ENCODE measurements around the gene SRC. TPM values are rescaled to one million over a fixed set of nuclear protein-coding genes. Genes with fewer than 3 reads are reported as not detected.

Gene SRC
- total RNA-seq, 1 experiment from 2014 or later, result 55.6 TPM

- peaks cover 8% of the 10 kb centered on the region; the same call in 1 of the 2 replicates for H3K27me3 ChIP-seq (ENCODE audit: low read length)
- intact Hi-C loops (cut with micrococcal nuclease), result no loop called here
- no peak overlapping the region for H3K27ac ChIP-seq (ENCODE audit: low read length)
- H3K4me1 ChIP-seq (ENCODE audit: insufficient read depth, low read length), result no peaks in the 10 kb centered on the region
- DNase-seq, result no peak
- no peaks in the 10 kb centered on the region for H3K79me2 ChIP-seq (ENCODE audit: low read length)
- H3K9me2 ChIP-seq (replicated peaks; ENCODE audit: low read length), result no peaks in the 10 kb centered on the region
- CTCF ChIA-PET, result no interaction called here
- H3K36me3 ChIP-seq (ENCODE audit: low read depth, low read length), result no peaks in the 10 kb centered on the region
- H3K4me2 ChIP-seq (ENCODE audit: low read length), result no peak overlapping the region
- H4K20me1 ChIP-seq (ENCODE audit: low read length), result no peaks in the 10 kb centered on the region
- H3K9ac ChIP-seq (ENCODE audit: low read length), result no peak overlapping the region
- BruUV-seq (replicated peaks), result no TSS peak
- no peak overlapping the region for H2AFZ ChIP-seq (ENCODE audit: low read length)
- H3F3A ChIP-seq (ENCODE audit: low read length, unreplicated experiment), result no peaks in the 10 kb centered on the region
- H3K4me3 ChIP-seq (ENCODE audit: low read length), result no peak overlapping the region
- POLR2A ChIA-PET (ENCODE audit: unreplicated experiment), result interaction anchor here (0.7 kb wide), 1 partner anchor 274 kb away, joined by 5 read pairs; no protein-coding TSS in a partner anchor
- TF ChIP-seq EZH2 (IDR thresholded peaks at IDR 0.05; ENCODE audit: low read length, unreplicated experiment), result no peak
- no peak for TF ChIP-seq CTCF (conservative IDR thresholded peaks at IDR 0.05; ENCODE audit: low read depth, low read length)
- no peak for TF ChIP-seq EZH2phosphoT487 (IDR thresholded peaks at IDR 0.05; ENCODE audit: borderline replicate concordance, low read length)
- H3K9me3 ChIP-seq (ENCODE audit: low read length), result no peaks in the 10 kb centered on the region
- ATAC-seq, result no peak
These were observed 70.3 kb downstream of the SRC start for GRCh38 chr20:37416100-37416847.

- BruUV-seq (replicated peaks), result no TSS peak
- no peak overlapping the region for H3K9ac ChIP-seq (ENCODE audit: low read length)
- ChIA-PET POLR2A (ENCODE audit: unreplicated experiment) (no interaction called here), CTCF (no interaction called here)
- H3K9me2 ChIP-seq (replicated peaks; ENCODE audit: low read length), result no peaks in the 10 kb centered on the region
- H3K36me3 ChIP-seq (ENCODE audit: low read depth, low read length), result no peaks in the 10 kb centered on the region
- peaks cover 10% of the 10 kb centered on the region; the same call in 1 of the 2 replicates for H3K27me3 ChIP-seq (ENCODE audit: low read length)
- H3K4me1 ChIP-seq (ENCODE audit: insufficient read depth, low read length), result no peaks in the 10 kb centered on the region
- no peak overlapping the region for H2AFZ ChIP-seq (ENCODE audit: low read length)
- no peak for DNase-seq
- no peak overlapping the region for H3K4me3 ChIP-seq (ENCODE audit: low read length)
- H3K79me2 ChIP-seq (ENCODE audit: low read length), result no peaks in the 10 kb centered on the region
- no peak overlapping the region for H3K4me2 ChIP-seq (ENCODE audit: low read length)
- H3K27ac ChIP-seq (ENCODE audit: low read length), result no peak overlapping the region
- no peaks in the 10 kb centered on the region for H3K9me3 ChIP-seq (ENCODE audit: low read length)
- no peaks in the 10 kb centered on the region for H4K20me1 ChIP-seq (ENCODE audit: low read length)
- TF ChIP-seq EZH2phosphoT487 (IDR thresholded peaks at IDR 0.05; ENCODE audit: borderline replicate concordance, low read length) (no peak), CTCF (conservative IDR thresholded peaks at IDR 0.05; ENCODE audit: low read depth, low read length) (no peak), EZH2 (IDR thresholded peaks at IDR 0.05; ENCODE audit: low read length, unreplicated experiment) (no peak)
- intact Hi-C loops (cut with micrococcal nuclease), result no loop called here
- H3F3A ChIP-seq (ENCODE audit: low read length, unreplicated experiment), result no peaks in the 10 kb centered on the region
- ATAC-seq, result no peak
These were observed 71.1 kb downstream of the SRC start for GRCh38 chr20:37416848-37417616.

All from PC-3 (cell line).